Effector memory CD4-positive, alpha-beta T cell (primary cell): ENCODE measurements around the gene GPR152.
A peak's percentile ranks its signal among the peaks of the same experiment; 100 is the strongest.
"Not testable (repeated sequence)": the region's sequence is repeated elsewhere in the genome, so short reads cannot be mapped to it uniquely, and the experiment has no call there.

Source experiments
- DNase-seq, 3 donors: peaks; one replicate each; pipeline ENCODE4 v3.0.0-alpha.2; 2020
- H3K27ac ChIP-seq: 2 replicates; pipeline ENCODE4 v1.7.0; 2013; ENCODE audit warnings: mild to moderate bottlenecking, low read length, moderate library complexity; ENCODE audit not compliant: insufficient read depth, poor library complexity, severe bottlenecking
- H3K27me3 ChIP-seq: replicated peaks from 2 replicates; pipeline ENCODE4 v1.7.0; 2013; ENCODE audit warnings: mild to moderate bottlenecking, low read length; ENCODE audit not compliant: insufficient read depth, control insufficient read depth, poor library complexity, severe bottlenecking
- H3K36me3 ChIP-seq: 2 replicates; pipeline ENCODE4 v1.7.0; 2013; ENCODE audit warnings: mild to moderate bottlenecking, low read length, moderate library complexity; ENCODE audit not compliant: control insufficient read depth, insufficient read depth
- H3K4me1 ChIP-seq: 2 replicates; pipeline ENCODE4 v1.7.0; 2013; ENCODE audit warnings: low read length, mild to moderate bottlenecking; ENCODE audit not compliant: control insufficient read depth, insufficient read depth, poor library complexity, severe bottlenecking
- H3K4me3 ChIP-seq: 2 replicates; pipeline ENCODE4 v1.7.0; 2013; ENCODE audit warnings: low read length, low read depth, mild to moderate bottlenecking; ENCODE audit not compliant: insufficient read depth, poor library complexity, severe bottlenecking
- H3K9me3 ChIP-seq: 2 replicates; pipeline ENCODE4 v1.7.0; 2013; ENCODE audit warnings: mild to moderate bottlenecking, low read length, moderate library complexity; ENCODE audit not compliant: control insufficient read depth

The GPR152 gene

DNA sequence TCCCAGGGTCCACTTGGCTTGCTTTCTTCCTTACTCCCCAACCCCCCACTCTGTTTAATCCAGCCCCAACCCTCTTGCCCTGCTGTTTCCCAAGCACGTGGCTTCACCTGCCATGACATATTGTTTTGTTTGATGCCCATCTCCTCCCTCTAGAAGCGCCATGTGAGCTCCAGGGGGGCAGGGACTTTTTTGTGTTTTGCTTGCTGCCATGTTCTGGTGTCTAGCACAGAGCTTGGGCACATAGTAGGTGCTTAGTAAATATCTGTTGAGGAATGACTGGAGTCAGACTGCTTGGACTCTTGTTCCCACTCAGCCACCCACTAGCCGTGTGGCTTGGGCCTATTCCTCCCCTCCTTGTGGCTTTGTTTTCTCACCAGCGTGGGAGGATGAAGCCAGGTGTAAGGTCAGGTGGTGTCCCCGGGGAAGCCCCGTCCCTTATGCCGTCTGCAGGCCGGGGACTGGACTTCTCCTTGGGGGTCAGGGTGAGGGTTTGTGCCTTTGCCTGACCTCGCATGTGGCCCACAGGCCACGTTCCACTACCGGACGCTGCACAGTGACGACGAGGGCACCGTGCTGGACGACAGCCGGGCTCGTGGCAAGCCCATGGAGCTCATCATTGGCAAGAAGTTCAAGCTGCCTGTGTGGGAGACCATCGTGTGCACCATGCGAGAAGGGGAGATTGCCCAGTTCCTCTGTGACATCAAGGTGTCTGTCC lies 34.1 kb upstream of the GPR152 start:
- Histone ChIP-seq H3K4me3 (peak overlapping the region; percentile 18), H3K9me3 (no peaks in the 10 kb centered on the region), H3K27ac (peak overlapping the region; percentile 86), H3K4me1 (peaks cover 50% of the 10 kb centered on the region), H3K27me3 (no peaks in the 10 kb centered on the region), H3K36me3 (peaks cover 44% of the 10 kb centered on the region)
- DNase-seq: no peak

DNA sequence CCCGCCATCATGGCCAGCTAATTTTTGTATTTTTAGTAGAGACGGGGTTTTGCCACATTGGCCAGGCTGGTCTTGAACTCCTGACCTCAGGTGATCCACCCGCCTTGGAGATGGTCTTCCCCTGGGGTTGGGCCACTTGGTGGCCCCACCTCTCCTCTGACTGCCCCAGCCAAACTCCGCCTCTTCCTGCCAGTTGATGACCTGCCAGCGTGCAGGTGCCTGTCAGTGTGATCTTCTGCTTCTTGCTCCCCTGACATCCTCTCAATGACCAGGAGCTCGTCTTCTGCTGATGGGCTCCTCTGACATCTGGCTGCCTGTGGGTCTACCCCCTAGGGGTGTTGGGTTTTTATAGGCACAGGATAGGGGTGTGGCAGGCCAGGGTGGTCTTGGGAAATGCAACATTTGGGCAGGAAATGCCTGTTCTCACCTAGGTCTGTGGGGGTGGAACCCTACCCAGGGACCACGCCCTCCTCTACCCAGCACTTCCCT lies 33.4 kb upstream of the GPR152 start:
- H3K27me3 ChIP-seq, H3K9me3 ChIP-seq: not testable (repeated sequence)
- H3K36me3 ChIP-seq: peaks cover 37% of the 10 kb centered on the region
- peak overlapping the region; percentile 18 for H3K4me3 ChIP-seq
- H3K27ac ChIP-seq: peak overlapping the region; percentile 86
- H3K4me1 ChIP-seq: peaks cover 50% of the 10 kb centered on the region
- peak in 1 of 3 donors; percentile 43 for DNase-seq

DNA sequence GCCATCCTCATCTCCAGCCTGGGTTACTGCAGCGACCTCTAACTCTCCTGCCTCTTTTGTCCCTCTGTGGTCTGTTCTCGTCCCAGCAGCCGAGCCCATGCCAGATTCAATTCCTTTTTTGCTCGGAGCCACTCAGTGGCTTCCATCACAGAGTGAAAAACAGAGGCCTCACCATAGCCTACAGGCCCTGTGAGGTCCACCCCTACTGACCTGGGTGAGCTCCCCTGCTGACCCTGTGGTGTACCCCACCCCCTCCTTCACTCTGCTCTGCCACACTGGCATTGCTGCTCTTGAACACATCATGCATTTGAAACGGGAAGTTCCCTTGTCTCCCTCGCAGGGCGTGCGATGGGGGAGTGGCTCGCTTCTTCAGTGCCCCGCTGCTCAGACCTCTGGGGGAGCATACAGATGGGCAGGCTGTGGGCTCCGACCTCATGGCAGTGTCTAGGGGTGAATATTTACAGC lies 32.4 kb upstream of the GPR152 start:
- H3K27me3 ChIP-seq: no peaks in the 10 kb centered on the region
- peaks cover 27% of the 10 kb centered on the region for H3K36me3 ChIP-seq
- H3K4me1 ChIP-seq: peaks cover 50% of the 10 kb centered on the region
- H3K9me3 ChIP-seq: no peaks in the 10 kb centered on the region
- DNase-seq: peak in 2 of 3 donors; percentile 54 to 55
- peak overlapping the region; percentile 34 for H3K4me3 ChIP-seq
- H3K27ac ChIP-seq: peak overlapping the region; percentile 86

DNA sequence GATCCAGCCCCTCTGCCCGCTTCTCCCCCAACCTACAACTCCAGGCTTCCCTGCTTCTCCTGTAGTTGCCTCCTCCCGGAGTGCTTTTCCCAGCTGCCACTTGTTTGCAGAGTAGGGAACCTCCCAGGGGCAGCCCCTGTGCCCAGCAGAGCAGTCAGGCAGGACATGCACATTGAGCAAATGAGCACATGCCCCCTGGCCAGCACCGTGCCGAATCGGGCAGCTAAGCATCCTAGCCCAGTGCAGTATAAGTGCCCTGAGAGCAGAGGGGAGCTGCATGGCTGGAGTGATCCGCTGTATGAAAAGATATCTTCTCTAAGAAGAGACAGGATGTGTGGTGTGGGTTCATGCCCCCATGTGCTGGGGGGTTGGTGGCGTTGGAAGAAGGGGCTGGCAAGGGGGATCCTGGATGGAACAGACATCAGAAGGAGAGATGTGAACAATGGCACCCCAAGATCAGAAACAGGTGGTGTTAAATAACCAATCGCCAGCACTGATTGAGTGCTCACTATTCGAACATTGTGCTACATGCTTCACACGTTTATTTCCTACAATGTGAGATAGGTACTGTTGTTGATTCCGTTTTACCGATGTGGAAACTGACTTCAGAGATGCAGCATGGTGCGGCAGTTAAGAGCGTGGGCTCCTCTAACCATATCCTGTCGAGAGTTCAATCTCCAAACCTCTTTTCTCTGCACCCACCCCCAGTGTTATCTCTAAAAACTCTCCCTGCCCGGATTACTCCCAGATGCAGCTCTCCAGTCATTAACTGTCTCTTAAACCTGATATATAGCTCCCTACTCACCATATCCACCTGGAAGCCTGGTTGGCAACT lies 31.5 kb upstream of the GPR152 start:
- H3K36me3 ChIP-seq: peaks cover 18% of the 10 kb centered on the region
- H3K27me3 ChIP-seq: no peaks in the 10 kb centered on the region
- peak in 1 of 3 donors; percentile 26 for DNase-seq
- peaks cover 50% of the 10 kb centered on the region for H3K4me1 ChIP-seq
- H3K4me3 ChIP-seq: peak overlapping the region; percentile 58
- peak overlapping the region; percentile 86 for H3K27ac ChIP-seq
- H3K9me3 ChIP-seq: no peaks in the 10 kb centered on the region

DNA sequence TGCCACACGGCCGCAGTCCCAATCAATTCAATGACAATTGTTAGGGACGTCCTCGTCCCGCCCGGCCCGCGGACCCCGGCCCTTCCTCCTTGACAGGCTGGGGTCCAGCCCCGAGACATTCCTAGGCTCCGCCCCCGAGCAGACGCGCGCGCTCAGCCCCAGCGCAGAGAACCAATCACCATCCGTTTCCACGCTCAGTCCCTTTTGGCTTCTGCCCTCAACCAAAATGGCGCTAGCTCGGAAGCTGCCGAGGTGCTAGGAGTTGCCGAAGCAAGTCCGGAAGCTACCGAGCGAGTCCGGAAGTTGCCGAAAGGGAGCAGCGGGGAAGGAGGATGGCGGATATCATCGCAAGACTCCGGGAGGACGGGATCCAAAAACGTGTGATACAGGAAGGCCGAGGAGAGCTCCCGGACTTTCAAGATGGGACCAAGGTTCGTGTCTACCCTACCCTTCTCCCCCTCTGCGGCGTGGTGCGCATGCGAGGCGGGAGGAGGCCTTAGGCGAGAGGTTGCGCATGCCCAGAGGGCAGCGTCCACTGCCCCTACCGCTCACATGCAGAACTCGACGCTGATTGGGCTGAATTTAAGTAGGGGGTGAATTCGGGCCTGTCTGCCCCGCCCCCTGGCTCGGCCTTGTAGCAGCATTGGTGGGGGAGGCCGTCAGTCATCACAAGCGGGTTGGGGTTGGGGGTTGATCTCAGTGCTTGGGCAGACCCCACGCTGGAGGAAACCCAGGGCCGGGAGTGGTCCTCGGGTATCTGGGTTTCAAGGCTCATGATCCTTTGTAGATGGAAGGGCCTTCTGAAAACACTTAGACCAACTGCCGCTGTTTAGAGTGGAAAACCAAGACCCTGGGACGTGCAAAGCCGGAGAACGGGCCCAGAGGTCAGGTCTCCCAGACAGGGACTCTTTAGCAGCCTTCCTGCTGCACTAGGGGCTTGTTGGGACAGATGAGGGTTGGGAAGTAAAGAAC lies 30.6 kb upstream of the GPR152 start, which contains the start of gene AIP:
TSS of gene AIP (plus strand) at position 200 of the 972 bp plus-strand sequence. CDS start at position 333, 133 bp downstream.
- H3K27me3 ChIP-seq: no peaks in the 10 kb centered on the region
- peak within 1 kb of the TSS; percentile 58 for H3K4me3 ChIP-seq
- peak within 1 kb of the TSS; percentile 86 for H3K27ac ChIP-seq
- peaks cover 12% of the 10 kb centered on the region for H3K36me3 ChIP-seq
- peaks cover 50% of the 10 kb centered on the region for H3K4me1 ChIP-seq
- DNase-seq: peak; percentile 88 to 96 (median 95)
- no peaks in the 10 kb centered on the region for H3K9me3 ChIP-seq

DNA sequence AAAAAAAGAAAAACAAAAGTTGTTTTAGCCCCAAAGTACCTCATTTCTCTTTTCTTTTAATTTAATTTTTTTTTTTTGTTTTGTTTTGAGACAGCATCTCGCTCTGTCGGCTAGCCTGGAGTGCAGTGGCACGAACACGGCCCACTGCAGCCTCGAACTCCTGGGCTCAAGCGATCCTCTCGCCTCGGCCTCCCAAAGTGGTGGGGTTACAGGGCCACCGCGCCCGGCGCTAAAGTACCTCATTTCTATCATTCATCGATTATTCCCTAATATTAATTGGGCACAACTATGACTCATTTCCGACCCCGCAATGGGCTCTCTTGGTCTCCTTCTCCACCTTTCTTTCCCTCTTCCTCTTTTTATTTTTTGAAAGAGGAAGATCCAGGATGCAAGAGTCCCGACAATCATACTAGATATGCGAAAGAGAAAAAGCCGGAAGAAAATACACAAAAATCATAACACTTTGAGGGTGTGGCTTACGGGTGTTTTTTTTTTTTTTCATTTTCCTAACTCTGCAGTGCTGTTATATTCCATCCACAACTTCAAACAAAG lies 29.8 kb upstream of the GPR152 start:
- no peaks in the 10 kb centered on the region for H3K9me3 ChIP-seq
- DNase-seq: no peak
- peak overlapping the region; percentile 58 for H3K4me3 ChIP-seq
- H3K36me3 ChIP-seq: peaks cover 5% of the 10 kb centered on the region
- peaks cover 44% of the 10 kb centered on the region for H3K4me1 ChIP-seq
- peak overlapping the region; percentile 86 for H3K27ac ChIP-seq
- no peaks in the 10 kb centered on the region for H3K27me3 ChIP-seq

DNA sequence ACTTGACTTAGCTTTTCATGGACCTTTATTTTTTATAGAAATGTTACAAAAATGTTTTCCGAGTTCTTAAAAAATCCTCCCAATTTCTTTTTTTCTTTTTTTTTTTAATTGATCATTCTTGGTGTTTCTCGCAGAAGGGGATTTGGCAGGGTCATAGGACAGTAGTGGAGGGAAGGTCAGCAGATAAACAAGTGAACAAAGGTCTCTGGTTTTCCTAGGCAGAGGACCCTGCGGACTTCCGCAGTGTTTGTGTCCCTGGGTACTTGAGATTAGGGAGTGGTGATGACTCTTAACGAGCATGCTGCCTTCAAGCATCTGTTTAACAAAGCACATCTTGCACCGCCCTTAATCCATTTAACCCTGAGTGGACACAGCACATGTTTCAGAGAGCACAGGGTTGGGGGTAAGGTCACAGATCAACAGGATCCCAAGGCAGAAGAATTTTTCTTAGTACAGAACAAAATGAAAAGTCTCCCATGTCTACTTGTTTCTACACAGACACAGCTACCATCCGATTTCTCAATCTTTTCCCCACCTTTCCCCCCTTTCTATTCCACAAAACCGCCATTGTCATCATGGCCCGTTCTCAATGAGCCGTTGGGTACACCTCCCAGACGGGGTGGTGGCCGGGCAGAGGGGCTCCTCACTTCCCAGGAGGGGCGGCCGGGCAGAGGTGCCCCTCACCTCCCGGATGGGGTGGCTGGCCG lies 25.0 kb upstream of the GPR152 start:
- H3K36me3 ChIP-seq, H3K27me3 ChIP-seq, DNase-seq, H3K27ac ChIP-seq, H3K4me3 ChIP-seq, H3K4me1 ChIP-seq, H3K9me3 ChIP-seq: not testable (repeated sequence)

DNA sequence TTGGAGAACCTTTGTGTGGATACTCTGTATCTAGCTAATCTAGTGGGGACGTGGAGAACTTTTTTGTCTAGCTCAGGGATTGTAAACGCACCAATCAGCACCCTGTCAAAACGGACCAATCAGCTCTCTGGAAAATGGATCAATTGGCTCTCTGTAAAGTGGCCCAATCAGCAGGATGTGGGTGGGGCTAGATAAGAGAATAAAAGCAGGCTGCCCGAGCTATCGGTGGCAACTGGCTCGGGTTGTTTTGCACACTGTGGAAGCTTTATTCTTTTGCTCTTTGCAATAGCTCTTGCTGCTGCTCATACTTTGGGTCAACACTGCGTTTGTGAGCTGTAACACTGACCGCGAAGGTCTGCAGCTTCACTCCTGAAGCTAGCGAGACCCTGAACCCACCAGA lies 24.2 kb upstream of the GPR152 start:
- H3K4me1 ChIP-seq, H3K27me3 ChIP-seq, H3K27ac ChIP-seq, H3K4me3 ChIP-seq, H3K36me3 ChIP-seq, H3K9me3 ChIP-seq, DNase-seq: not testable (repeated sequence)

DNA sequence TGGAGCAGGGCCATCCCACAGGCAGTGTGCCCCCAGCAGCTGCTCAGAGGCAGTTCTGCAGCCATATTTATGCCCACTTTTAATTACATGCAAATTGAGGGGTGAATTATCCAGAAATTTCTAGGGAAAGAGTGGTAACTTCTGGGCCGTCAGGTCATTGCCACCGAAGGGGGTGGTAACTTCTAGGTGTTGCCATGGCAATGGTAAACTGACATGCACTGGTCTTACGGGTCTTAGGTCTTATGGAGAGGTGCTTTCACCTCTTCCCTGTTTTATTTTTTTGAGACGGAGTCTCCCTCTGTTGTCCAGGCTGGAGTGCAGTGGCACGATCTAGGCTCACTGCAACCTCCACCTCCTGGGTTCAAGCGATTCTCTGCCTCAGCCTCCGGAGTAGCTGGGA lies 20.4 kb upstream of the GPR152 start:
- Histone ChIP-seq H3K9me3 (no peaks in the 10 kb centered on the region), H3K4me1 (peaks cover 14% of the 10 kb centered on the region), H3K27ac (no peak overlapping the region), H3K36me3 (no peaks in the 10 kb centered on the region), H3K27me3 (no peaks in the 10 kb centered on the region), H3K4me3 (no peak overlapping the region)
- no peak for DNase-seq
